ENCODE data around the gene SLC35F6.
A peak's percentile ranks its signal among the peaks of the same experiment; 100 is the strongest.

The SLC35F6 gene

GRCh38 chr2:26764078-26764887 is at the start of gene SLC35F6:
Gene SLC35F6, plus strand, starts transcription at chr2:26764284. Its CDS starts 66 bp downstream, at chr2:26764350.
- DNase-seq = peak; percentile 78 to 86

- DNase-seq = no peak
Observed at GRCh38 chr2:26715528-26716270, 48.4 kb upstream of the SLC35F6 start.

GRCh38 chr2:26716340-26716739 is 47.7 kb upstream of the SLC35F6 start:
- no peak for DNase-seq

GRCh38 chr2:26716769-26717168 is 47.3 kb upstream of the SLC35F6 start:
- DNase-seq = no peak

- DNase-seq = no peak
Observed at GRCh38 chr2:26717362-26717761, 46.7 kb upstream of the SLC35F6 start.

GRCh38 chr2:26718949-26719686 is 45.0 kb upstream of the SLC35F6 start:
- DNase-seq = no peak

- no peak for DNase-seq
Observed at GRCh38 chr2:26720322-26721114, 43.6 kb upstream of the SLC35F6 start.

- no peak for DNase-seq
Observed at GRCh38 chr2:26721115-26722032, 42.7 kb upstream of the SLC35F6 start.

GRCh38 chr2:26722328-26722727 is 41.8 kb upstream of the SLC35F6 start:
- DNase-seq = no peak

- DNase-seq = no peak
Observed at GRCh38 chr2:26722911-26723310, 41.2 kb upstream of the SLC35F6 start.

- DNase-seq = no peak
Observed at GRCh38 chr2:26723475-26723874, 40.6 kb upstream of the SLC35F6 start.

GRCh38 chr2:26723991-26724750 is 39.9 kb upstream of the SLC35F6 start:
- DNase-seq = no peak

GRCh38 chr2:26724784-26725520 is 39.1 kb upstream of the SLC35F6 start:
- DNase-seq = no peak

GRCh38 chr2:26725521-26725820 is 38.6 kb upstream of the SLC35F6 start:
- no peak for DNase-seq

GRCh38 chr2:26726228-26726627 is 37.9 kb upstream of the SLC35F6 start:
- DNase-seq = no peak

- peak; percentile 7 to 13 for DNase-seq
Observed at GRCh38 chr2:26727641-26728561, 36.2 kb upstream of the SLC35F6 start.

- no peak for DNase-seq
Observed at GRCh38 chr2:26729311-26729710, 34.8 kb upstream of the SLC35F6 start.

- no peak for DNase-seq
Observed at GRCh38 chr2:26730549-26731344, 33.3 kb upstream of the SLC35F6 start.
